Endothelial cell (in vitro differentiated cells): ENCODE data around the gene RPGR. TPM values are rescaled to one million over a fixed set of nuclear protein-coding genes. Genes with fewer than 3 reads are reported as not detected.

Source experiments
- DNase-seq: peaks from one replicate; pipeline ENCODE4 v3.0.0; 2021; ENCODE audit warnings: low spot score
- H3K27ac Mint-ChIP-seq: one replicate; pipeline ENCODE4 v1.8.0; 2021; ENCODE audit warnings: mixed read lengths, inconsistent platforms; ENCODE audit not compliant: unreplicated experiment
- H3K27me3 Mint-ChIP-seq: one replicate; pipeline ENCODE4 v1.8.0; 2021; ENCODE audit warnings: mild to moderate bottlenecking, moderate library complexity, mixed read lengths, inconsistent platforms; ENCODE audit not compliant: unreplicated experiment
- H3K36me3 Mint-ChIP-seq: one replicate; pipeline ENCODE4 v1.8.0; 2021; ENCODE audit warnings: mild to moderate bottlenecking, low read depth, mixed read lengths, inconsistent platforms; ENCODE audit not compliant: unreplicated experiment
- H3K4me1 Mint-ChIP-seq: one replicate; pipeline ENCODE4 v1.8.0; 2021; ENCODE audit warnings: mild to moderate bottlenecking, mixed read lengths, inconsistent platforms; ENCODE audit not compliant: unreplicated experiment
- H3K4me3 Mint-ChIP-seq: one replicate; pipeline ENCODE4 v1.8.0; 2021; ENCODE audit warnings: mild to moderate bottlenecking, mixed read lengths, inconsistent platforms; ENCODE audit not compliant: unreplicated experiment
- H3K9me3 Mint-ChIP-seq: one replicate; pipeline ENCODE4 v1.8.0; 2021; ENCODE audit warnings: mixed read lengths, inconsistent platforms; ENCODE audit not compliant: unreplicated experiment
- CTCF ChIP-seq: fragments of 200-600 bp; sonication (generic); IDR thresholded peaks from one replicate; pipeline ENCODE4 v1.5.0; 2021; ENCODE audit warnings: antibody characterized with exemption; ENCODE audit not compliant: unreplicated experiment
- total RNA-seq: library from RNA; stranded (reverse); fragmentation: NEBNext Ultra II Directional; extraction: Animal tissue kit (Norgen Biotek cat#: 25700); gene quantifications from one replicate; pipeline ENCODE4 v1.2.1, GENCODE V29; 2021; ENCODE audit not compliant: unreplicated experiment

Gene RPGR
- total RNA-seq, 1 donor from 2014 or later = 17.2 TPM

- Mint-ChIP-seq H3K4me1 (peaks cover 16% of the 10 kb centered on the region), H3K27me3 (no peaks in the 10 kb centered on the region), H3K4me3 (peak overlapping the region; percentile 95), H3K36me3 (no peaks in the 10 kb centered on the region), H3K27ac (no peak overlapping the region), H3K9me3 (no peaks in the 10 kb centered on the region)
- DNase-seq = no peak
- TF ChIP-seq CTCF = no peak
These were observed 419 bp upstream of the RPGR start for GRCh38 chrX:38327775-38328081.

GRCh38 chrX:38326086-38326485 lies 1.2 kb downstream of the RPGR start:
- Mint-ChIP-seq H3K27ac (peak overlapping the region; percentile 99), H3K4me3 (peak overlapping the region; percentile 95), H3K27me3 (no peaks in the 10 kb centered on the region), H3K4me1 (peaks cover 16% of the 10 kb centered on the region), H3K9me3 (no peaks in the 10 kb centered on the region), H3K36me3 (peaks cover 3% of the 10 kb centered on the region)
- DNase-seq = no peak
- TF ChIP-seq CTCF = no peak

- Mint-ChIP-seq H3K4me3 (no peak overlapping the region), H3K27ac (no peak overlapping the region), H3K27me3 (peaks cover 1% of the 10 kb centered on the region), H3K4me1 (peaks cover 10% of the 10 kb centered on the region), H3K9me3 (no peaks in the 10 kb centered on the region), H3K36me3 (peaks cover 3% of the 10 kb centered on the region)
- TF ChIP-seq CTCF = no peak
- no peak for DNase-seq
These were observed 6.5 kb downstream of the RPGR start for GRCh38 chrX:38320819-38321218.

- H3K27ac Mint-ChIP-seq = no peak overlapping the region
- H3K9me3 Mint-ChIP-seq = no peaks in the 10 kb centered on the region
- no peak for DNase-seq
These were observed 8.7 kb downstream of the RPGR start for GRCh38 chrX:38318606-38319005.

GRCh38 chrX:38318196-38318595 lies 9.1 kb downstream of the RPGR start:
- Mint-ChIP-seq H3K9me3 (no peaks in the 10 kb centered on the region), H3K27ac (no peak overlapping the region), H3K4me3 (no peak overlapping the region), H3K4me1 (peaks cover 6% of the 10 kb centered on the region), H3K36me3 (peaks cover 10% of the 10 kb centered on the region), H3K27me3 (peaks cover 4% of the 10 kb centered on the region)
- DNase-seq = no peak
- TF ChIP-seq CTCF = no peak

More at GRCh38 chrX:38318606-38319005, 8.7 kb downstream of the RPGR start:
- Mint-ChIP-seq H3K36me3 (peaks cover 10% of the 10 kb centered on the region), H3K4me3 (no peak overlapping the region), H3K4me1 (peaks cover 6% of the 10 kb centered on the region), H3K27me3 (peaks cover 4% of the 10 kb centered on the region)
- TF ChIP-seq CTCF = no peak
